ENCODE data around the gene CPTP. TPM values are rescaled to one million over a fixed set of nuclear protein-coding genes. Genes with fewer than 3 reads are reported as not detected.

Gene CPTP
- total RNA-seq, 1 experiment from 2014 or later: 141 TPM

DNA sequence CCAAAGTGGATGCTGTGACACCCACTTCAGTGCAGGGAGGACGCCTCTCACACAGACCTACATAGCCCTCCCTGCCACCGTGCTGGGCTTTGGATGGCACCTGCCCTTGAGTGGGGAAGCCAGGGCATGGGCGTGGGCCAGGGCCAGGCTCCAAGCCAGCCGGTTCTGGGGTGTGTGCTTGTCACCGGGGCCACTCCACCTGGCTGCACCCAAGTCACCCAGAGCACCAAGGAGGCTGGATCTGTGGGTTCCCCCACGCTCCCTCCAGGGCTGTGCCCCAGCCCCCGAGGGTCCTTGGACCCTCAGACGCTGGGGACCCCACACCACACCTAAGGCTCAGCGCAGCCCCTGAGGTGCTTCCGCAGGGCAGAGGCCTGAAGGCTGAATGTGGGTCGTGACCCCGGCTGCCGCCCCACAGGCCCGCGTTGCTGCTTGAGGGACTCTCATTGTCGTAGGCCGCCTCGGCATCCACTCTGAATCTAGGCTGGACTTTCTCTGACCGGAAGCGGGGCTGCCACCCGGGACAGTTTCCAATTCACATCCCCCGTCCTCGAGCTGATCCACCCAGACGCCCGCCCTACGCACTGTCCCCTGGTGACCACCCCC is 32.3 kb downstream of the CPTP start:
- Histone ChIP-seq H3K9me2 (replicated peaks; ENCODE audit: low read length) (no peaks in the 10 kb centered on the region), H3F3A (ENCODE audit: low read length, unreplicated experiment) (peaks cover 3% of the 10 kb centered on the region), H3K79me2 (ENCODE audit: low read length) (peaks cover 10% of the 10 kb centered on the region; the same call in 1 of the 2 replicates), H3K27me3 (ENCODE audit: low read length) (no peaks in the 10 kb centered on the region), H3K4me2 (ENCODE audit: low read length) (no peak overlapping the region), H3K9ac (ENCODE audit: low read length) (no peak overlapping the region), H4K20me1 (ENCODE audit: low read length) (no peaks in the 10 kb centered on the region), H2AFZ (ENCODE audit: low read length) (no peak overlapping the region), H3K4me1 (ENCODE audit: insufficient read depth, low read length) (peaks cover 45% of the 10 kb centered on the region), H3K27ac (ENCODE audit: low read length) (no peak overlapping the region), H3K9me3 (ENCODE audit: low read length) (no peaks in the 10 kb centered on the region), H3K36me3 (ENCODE audit: low read depth, low read length) (no peaks in the 10 kb centered on the region), H3K4me3 (ENCODE audit: low read length) (no peak overlapping the region)
- no TSS peak for BruUV-seq (replicated peaks)
- peak; percentile 0; the same call in 1 of the 2 replicates for ATAC-seq
- DNase-seq: no peak
- ChIA-PET POLR2A (ENCODE audit: unreplicated experiment) (no interaction called here), CTCF (no interaction called here)
- intact Hi-C loops (cut with micrococcal nuclease): no loop called here
- TF ChIP-seq, protein P1, sequence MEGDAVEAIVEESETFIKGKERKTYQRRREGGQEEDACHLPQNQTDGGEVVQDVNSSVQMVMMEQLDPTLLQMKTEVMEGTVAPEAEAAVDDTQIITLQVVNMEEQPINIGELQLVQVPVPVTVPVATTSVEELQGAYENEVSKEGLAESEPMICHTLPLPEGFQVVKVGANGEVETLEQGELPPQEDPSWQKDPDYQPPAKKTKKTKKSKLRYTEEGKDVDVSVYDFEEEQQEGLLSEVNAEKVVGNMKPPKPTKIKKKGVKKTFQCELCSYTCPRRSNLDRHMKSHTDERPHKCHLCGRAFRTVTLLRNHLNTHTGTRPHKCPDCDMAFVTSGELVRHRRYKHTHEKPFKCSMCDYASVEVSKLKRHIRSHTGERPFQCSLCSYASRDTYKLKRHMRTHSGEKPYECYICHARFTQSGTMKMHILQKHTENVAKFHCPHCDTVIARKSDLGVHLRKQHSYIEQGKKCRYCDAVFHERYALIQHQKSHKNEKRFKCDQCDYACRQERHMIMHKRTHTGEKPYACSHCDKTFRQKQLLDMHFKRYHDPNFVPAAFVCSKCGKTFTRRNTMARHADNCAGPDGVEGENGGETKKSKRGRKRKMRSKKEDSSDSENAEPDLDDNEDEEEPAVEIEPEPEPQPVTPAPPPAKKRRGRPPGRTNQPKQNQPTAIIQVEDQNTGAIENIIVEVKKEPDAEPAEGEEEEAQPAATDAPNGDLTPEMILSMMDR (conservative IDR thresholded peaks at IDR 0.05; ENCODE audit: low read depth, low read length): no peak
- TF ChIP-seq EZH2 (IDR thresholded peaks at IDR 0.05; ENCODE audit: low read length, unreplicated experiment): no peak
- no peak for TF ChIP-seq EZH2phosphoT487 (IDR thresholded peaks at IDR 0.05; ENCODE audit: borderline replicate concordance, low read length)

DNA sequence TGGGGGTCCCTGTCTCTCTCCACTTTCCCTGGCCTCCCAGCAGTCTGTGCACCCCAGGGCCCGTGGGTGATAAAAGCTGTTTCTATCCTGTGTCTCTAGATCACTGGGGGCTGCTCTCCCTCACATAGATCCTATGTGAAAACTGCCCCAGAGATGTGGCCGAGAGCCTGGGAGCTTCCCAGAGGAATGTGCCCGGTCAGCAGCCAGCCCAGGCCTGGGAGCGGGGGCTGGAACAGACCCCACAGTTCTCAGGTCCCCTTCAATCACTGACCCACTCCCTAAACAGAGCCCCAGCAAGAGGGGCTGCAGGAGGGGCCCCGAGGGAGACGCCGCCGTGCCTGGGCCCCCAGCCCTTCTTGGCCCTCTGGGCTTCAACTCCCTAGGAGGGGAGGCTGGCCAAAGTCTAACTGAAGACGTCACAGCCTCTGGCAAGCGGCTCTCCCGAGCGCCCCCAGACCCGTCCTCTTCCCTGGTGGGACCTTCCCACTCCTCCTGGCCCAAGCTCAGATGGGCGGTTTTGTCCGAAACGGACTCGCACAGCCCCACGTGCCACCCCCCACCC is 33.4 kb downstream of the CPTP start:
- TF ChIP-seq, protein P1 (conservative IDR thresholded peaks at IDR 0.05; ENCODE audit: low read depth, low read length): no peak
- TF ChIP-seq EZH2 (IDR thresholded peaks at IDR 0.05; ENCODE audit: low read length, unreplicated experiment) (no peak), EZH2phosphoT487 (IDR thresholded peaks at IDR 0.05; ENCODE audit: borderline replicate concordance, low read length) (no peak)
- no peaks in the 10 kb centered on the region for H4K20me1 ChIP-seq (ENCODE audit: low read length)
- no peak overlapping the region for H3K27ac ChIP-seq (ENCODE audit: low read length)
- intact Hi-C loops (cut with micrococcal nuclease): no loop called here
- peaks cover 42% of the 10 kb centered on the region for H3K4me1 ChIP-seq (ENCODE audit: insufficient read depth, low read length)
- H3K36me3 ChIP-seq (ENCODE audit: low read depth, low read length): no peaks in the 10 kb centered on the region
- H3F3A ChIP-seq (ENCODE audit: low read length, unreplicated experiment): no peaks in the 10 kb centered on the region
- no peaks in the 10 kb centered on the region for H3K9me2 ChIP-seq (replicated peaks; ENCODE audit: low read length)
- ChIA-PET CTCF (no interaction called here), POLR2A (ENCODE audit: unreplicated experiment) (no interaction called here)
- no peak overlapping the region for H2AFZ ChIP-seq (ENCODE audit: low read length)
- H3K4me2 ChIP-seq (ENCODE audit: low read length): no peak overlapping the region
- no peaks in the 10 kb centered on the region for H3K27me3 ChIP-seq (ENCODE audit: low read length)
- H3K9me3 ChIP-seq (ENCODE audit: low read length): no peaks in the 10 kb centered on the region
- no peak overlapping the region for H3K4me3 ChIP-seq (ENCODE audit: low read length)
- ATAC-seq (no peak), DNase-seq (no peak)
- no TSS peak for BruUV-seq (replicated peaks)
- no peak overlapping the region for H3K9ac ChIP-seq (ENCODE audit: low read length)
- no peaks in the 10 kb centered on the region; the same call in 1 of the 2 replicates for H3K79me2 ChIP-seq (ENCODE audit: low read length)

Data from PC-3 (cell line).